ENCODE results near the gene CELSR2. TPM values are rescaled to one million over a fixed set of nuclear protein-coding genes. Genes with fewer than 3 reads are reported as not detected.
A peak's percentile ranks its signal among the peaks of the same experiment; 100 is the strongest.

Gene CELSR2
- total and polyA plus RNA-seq, 2 of the 8 experiments (the other 6 are each of a cell fraction or from before 2014, with no cell fraction given) = 12.0 to 27.7 TPM

DNA sequence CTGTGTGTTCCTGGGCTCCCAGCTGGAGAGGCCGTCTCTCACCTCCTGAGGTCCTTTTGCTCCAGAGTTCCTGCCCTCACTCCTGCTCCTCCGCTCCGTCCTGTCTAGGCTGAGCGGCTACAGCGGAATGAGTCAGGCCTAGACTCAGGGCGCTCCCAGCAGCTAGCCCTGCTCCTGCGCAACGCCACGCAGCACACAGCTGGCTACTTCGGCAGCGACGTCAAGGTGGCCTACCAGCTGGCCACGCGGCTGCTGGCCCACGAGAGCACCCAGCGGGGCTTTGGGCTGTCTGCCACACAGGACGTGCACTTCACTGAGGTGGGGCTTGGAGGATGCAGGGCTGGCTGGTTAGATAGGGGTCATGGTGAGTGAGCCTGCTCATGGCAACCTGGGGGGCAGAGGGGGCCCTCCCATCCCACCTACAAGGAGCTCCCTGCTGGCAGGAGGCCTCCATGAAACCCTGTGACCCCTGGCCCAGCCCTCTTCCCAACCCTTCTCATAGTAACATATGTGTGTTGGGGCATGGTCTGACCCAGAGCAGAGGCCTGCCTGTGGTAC is 18.5 kb downstream of the CELSR2 start:
- H2BK20ac ChIP-seq (ENCODE audit: low read length) = no peak overlapping the region
- no peaks in the 10 kb centered on the region for H3K9me3 ChIP-seq (ENCODE audit: insufficient read depth in 2 of 2, low read depth in 1 of 2, low read length in 1 of 2)
- H3K56ac ChIP-seq (replicated peaks; ENCODE audit: insufficient read length, low read depth, low read length) = no peak overlapping the region
- no peak overlapping the region for H3K23ac ChIP-seq (ENCODE audit: insufficient read length)
- no peak overlapping the region for H3K27ac ChIP-seq (ENCODE audit: low read depth, low read length)
- no peaks in the 10 kb centered on the region for H3K79me1 ChIP-seq (ENCODE audit: low read depth, low read length)
- H3K4me1 ChIP-seq (replicated peaks in 1 of 4; ENCODE audit: control insufficient read depth in 3 of 4, insufficient read depth in 4 of 4, low read length in 3 of 4) = peaks cover 0 to 3% (median under 1%) of the 10 kb centered on the region in 4 experiments; a peak in 1 of 7 replicates
- ChIA-PET POLR2A (ENCODE audit: partially characterized antibody) (interaction anchor here (1.4 kb wide), 1 partner anchor 9 kb away, joined by 3 read pairs; no protein-coding TSS in a partner anchor), CTCF (ENCODE audit: partially characterized antibody) (interaction anchor here (0.8 to 5.2 kb wide), 10 partner anchors 9 to 130 kb away, joined by 3 to 46 read pairs (median 4); partner anchors contain the start of gene SORT1)
- H4K91ac ChIP-seq (replicated peaks; ENCODE audit: insufficient read length, low read length) = no peak overlapping the region
- no peak overlapping the region for H3K4ac ChIP-seq (replicated peaks; ENCODE audit: insufficient read length, low read depth, low read length)
- H3K14ac ChIP-seq (ENCODE audit: insufficient read length) = no peak overlapping the region
- peaks cover 15 to 34% (median 23%) of the 10 kb centered on the region in 4 experiments; a peak in 6 of 8 replicates for H3K36me3 ChIP-seq (ENCODE audit: control insufficient read depth in 2 of 4, insufficient read depth in 4 of 4, low read length in 3 of 4)
- H3K23me2 ChIP-seq (ENCODE audit: low read depth, low read length) = no peaks in the 10 kb centered on the region
- H3K79me2 ChIP-seq (ENCODE audit: control insufficient read depth in 1 of 2, insufficient read depth in 2 of 2, low read length in 2 of 2) = no peaks in the 10 kb centered on the region
- no peak overlapping the region for H3K9ac ChIP-seq (replicated peaks in 1 of 4; ENCODE audit: extremely low read depth in 1 of 4, low read depth in 3 of 4, low read length in 3 of 4)
- no peak overlapping the region for H2BK15ac ChIP-seq (ENCODE audit: low read length)
- H2BK12ac ChIP-seq (ENCODE audit: low read depth, low read length) = no peak overlapping the region
- H3K27me3 ChIP-seq (replicated peaks in 1 of 4; ENCODE audit: control insufficient read depth in 3 of 4, extremely low read depth in 1 of 4, insufficient read depth in 3 of 4, low read length in 3 of 4) = no peaks in the 10 kb centered on the region
- H3K4me2 ChIP-seq (ENCODE audit: insufficient read depth in 1 of 2, low read depth in 2 of 2, low read length in 2 of 2) = no peak overlapping the region
- no peak for FAIRE-seq
- H2BK5ac ChIP-seq (ENCODE audit: low read depth, low read length) = no peak overlapping the region
- peaks cover 0 to 12% of the 10 kb centered on the region in 2 experiments for H4K20me1 ChIP-seq (replicated peaks in 1 of 2; ENCODE audit: control insufficient read depth in 1 of 2, insufficient read depth in 2 of 2, low read length in 2 of 2)
- H2BK120ac ChIP-seq (replicated peaks; ENCODE audit: low read depth, low read length) = no peak overlapping the region
- H4K5ac ChIP-seq (ENCODE audit: insufficient read length, low read depth, low read length) = no peak overlapping the region
- 0 out of 2 replicates have a peak overlapping the region, but pooled peaks have one; percentile 18 for H4K8ac ChIP-seq (ENCODE audit: extremely low read depth, insufficient read depth, low read length)
- 98% methylated on average over 17 of the region's 17 CpGs; no CpG with 5 or more reads in 1 of the 2 experiments for WGBS, 2 experiments (ENCODE audit: extremely low coverage in 1 of 2, insufficient coverage in 1 of 2, insufficient read length in 1 of 2, insufficient replicate concordance in 2 of 2, low coverage in 1 of 2, low lambda C conversion rate in 2 of 2, missing lambda C conversion rate in 1 of 2)
- H2AK5ac ChIP-seq (ENCODE audit: low read depth, low read length) = no peak overlapping the region
- H2AFZ ChIP-seq (ENCODE audit: low read length) = no peak overlapping the region
- no peak for DNase-seq (ENCODE audit: low read depth in 1 of 2, low spot score in 2 of 2)
- no peak overlapping the region for H3K18ac ChIP-seq (ENCODE audit: extremely low read depth, low read length)
- no peak overlapping the region for H3K4me3 ChIP-seq (ENCODE audit: extremely low read depth in 1 of 4, insufficient read depth in 2 of 4, low read depth in 3 of 4, low read length in 4 of 4)
- TF ChIP-seq KDM5A (IDR thresholded peaks at IDR 0.05; ENCODE audit: low read length) (no peak), SIRT6 (IDR thresholded peaks at IDR 0.05; ENCODE audit: low read length) (no peak), TCF12 (IDR thresholded peaks at IDR 0.05; ENCODE audit: low read depth, low read length) (no peak), BACH1 (IDR thresholded peaks at IDR 0.05; ENCODE audit: low read length) (no peak), POLR2A (IDR thresholded peaks at IDR 0.05; ENCODE audit: control extremely low read depth in 1 of 2, low read depth in 2 of 2, low read length in 2 of 2) (no peak), SRF (IDR thresholded peaks at IDR 0.05; ENCODE audit: low read depth, low read length) (no peak), JUND (IDR thresholded peaks at IDR 0.05; ENCODE audit: low read length) (no peak)
- TF ChIP-seq, protein P1, sequence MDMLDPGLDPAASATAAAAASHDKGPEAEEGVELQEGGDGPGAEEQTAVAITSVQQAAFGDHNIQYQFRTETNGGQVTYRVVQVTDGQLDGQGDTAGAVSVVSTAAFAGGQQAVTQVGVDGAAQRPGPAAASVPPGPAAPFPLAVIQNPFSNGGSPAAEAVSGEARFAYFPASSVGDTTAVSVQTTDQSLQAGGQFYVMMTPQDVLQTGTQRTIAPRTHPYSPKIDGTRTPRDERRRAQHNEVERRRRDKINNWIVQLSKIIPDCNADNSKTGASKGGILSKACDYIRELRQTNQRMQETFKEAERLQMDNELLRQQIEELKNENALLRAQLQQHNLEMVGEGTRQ (IDR thresholded peaks at IDR 0.05; ENCODE audit: low read length) = no peak
- TF ChIP-seq, protein P2, sequence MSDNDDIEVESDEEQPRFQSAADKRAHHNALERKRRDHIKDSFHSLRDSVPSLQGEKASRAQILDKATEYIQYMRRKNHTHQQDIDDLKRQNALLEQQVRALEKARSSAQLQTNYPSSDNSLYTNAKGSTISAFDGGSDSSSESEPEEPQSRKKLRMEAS (IDR thresholded peaks at IDR 0.05) = no peak

Measured in H1 (cell line).